NCI-H146 treated with DMSO at 0.1 percent for 48 hours (cell line): ENCODE results near the gene TLR9.

Source experiments
- DNase-seq: peaks from one replicate; lab custom pipeline; 2025; ENCODE audit not compliant: unreplicated experiment; lab: John Stamatoyannopoulos, UW

Gene TLR9

GRCh38 chr3:52218026-52218425 lies 7.4 kb downstream of the TLR9 start:
- DNase-seq, result no peak

- DNase-seq, result no peak
Observed at GRCh38 chr3:52217409-52217805, 8.0 kb downstream of the TLR9 start.

GRCh38 chr3:52216585-52217408 lies 8.6 kb downstream of the TLR9 start:
- no peak for DNase-seq

GRCh38 chr3:52215351-52215750 lies 10.1 kb downstream of the TLR9 start:
- no peak for DNase-seq

- no peak for DNase-seq
Observed at GRCh38 chr3:52213901-52214300, 11.5 kb downstream of the TLR9 start.

- no peak for DNase-seq
Observed at GRCh38 chr3:52213005-52213404, 12.4 kb downstream of the TLR9 start.

- DNase-seq, result no peak
Observed at GRCh38 chr3:52211268-52211891, 14.1 kb downstream of the TLR9 start.

GRCh38 chr3:52210550-52211046 lies 14.8 kb downstream of the TLR9 start:
- no peak for DNase-seq

GRCh38 chr3:52210037-52210436 lies 15.4 kb downstream of the TLR9 start:
- DNase-seq, result no peak

- no peak for DNase-seq
Observed at GRCh38 chr3:52208556-52208955, 16.9 kb downstream of the TLR9 start.

- DNase-seq, result no peak
Observed at GRCh38 chr3:52205727-52206372, 19.6 kb downstream of the TLR9 start.

GRCh38 chr3:52204337-52205073 lies 20.9 kb downstream of the TLR9 start:
- DNase-seq, result peak; percentile 58

- DNase-seq, result no peak
Observed at GRCh38 chr3:52203701-52204100, 21.7 kb downstream of the TLR9 start.

GRCh38 chr3:52202384-52203077 lies 22.9 kb downstream of the TLR9 start:
- no peak for DNase-seq

GRCh38 chr3:52200981-52201679 lies 24.3 kb downstream of the TLR9 start:
- no peak for DNase-seq

GRCh38 chr3:52198643-52199608 lies 26.5 kb downstream of the TLR9 start:
- DNase-seq, result no peak

- DNase-seq, result peak; percentile 74
Observed at GRCh38 chr3:52197842-52198625, 27.4 kb downstream of the TLR9 start, which contains the start of gene ALAS1. TSS of gene ALAS1 (plus strand) at chr3:52198160. CDS start at chr3:52199242, 1,082 bp downstream.

- DNase-seq, result no peak
Observed at GRCh38 chr3:52197499-52197841, 28.0 kb downstream of the TLR9 start.
